SK-N-SH (cell line): ENCODE data around the gene PLIN5. TPM values are rescaled to one million over a fixed set of nuclear protein-coding genes. Genes with fewer than 3 reads are reported as not detected.

Experiments
- CTCF ChIA-PET: fragments of 300-600, 350-600 bp; formaldehyde crosslinking; extraction: SDS; loops from one replicate; lab custom pipeline; 2021; lab: Yijun Ruan, JAX
- POLR2A ChIA-PET: fragments of 350-600 bp; sonication (Branson Sonifier 250); formaldehyde crosslinking; extraction: SDS; loops from one replicate; lab custom pipeline; 2020; ENCODE audit warnings: antibody characterized with exemption, inconsistent platforms; lab: Yijun Ruan, JAX
- DNase-seq: peaks from one replicate; pipeline ENCODE4 v3.0.0; 2012
- H2AFZ ChIP-seq: fragments of 200-600 bp; sonication (generic); 2 replicates; pipeline ENCODE4 v1.8.1; 2016; ENCODE audit warnings: antibody characterized with exemption, mild to moderate bottlenecking, low read depth
- H3F3A ChIP-seq: fragments of 200-600 bp; sonication (generic); replicated peaks from 2 replicates; pipeline ENCODE3; 2016; ENCODE audit warnings: antibody characterized with exemption, mild to moderate bottlenecking; ENCODE audit not compliant: insufficient read depth
- H3K27ac ChIP-seq, 2 experiments: fragments of 200-500 bp in 1 of 2; fragments of 200-600 bp in 1 of 2; sonication (Bioruptor generic) in 1 of 2; sonication (generic), shearing (Covaris generic) in 1 of 2; 2 replicates each; pipeline versions ENCODE4 v1.5.1 to v1.6.1; 2014 to 2016; ENCODE audit warnings: low read depth in 2 of 2, inconsistent platforms in 1 of 2, low read length in 1 of 2, mild to moderate bottlenecking in 1 of 2, mixed read lengths in 1 of 2
- H3K27me3 ChIP-seq: fragments of 200-600 bp; sonication (generic), shearing (Covaris generic); 2 replicates; pipeline ENCODE4 v1.6.1; 2016; ENCODE audit warnings: mixed run types; ENCODE audit not compliant: insufficient read depth
- H3K36me3 ChIP-seq, 2 experiments: fragments of 200-500 bp in 1 of 2; fragments of 200-600 bp in 1 of 2; sonication (Bioruptor generic) in 1 of 2; sonication (generic) in 1 of 2; replicated peaks in 1 of 2; 2 replicates each; pipeline versions ENCODE3 to v1.5.1; 2014 to 2016; ENCODE audit warnings: low read length in 1 of 2, mild to moderate bottlenecking in 1 of 2; ENCODE audit not compliant: insufficient read depth in 2 of 2, control insufficient read depth in 1 of 2
- H3K4me1 ChIP-seq, 2 experiments: fragments of 200-500 bp in 1 of 2; fragments of 200-600 bp in 1 of 2; sonication (Bioruptor generic) in 1 of 2; sonication (generic), shearing (Covaris generic) in 1 of 2; 2 replicates each; pipeline versions ENCODE4 v1.5.1 to v1.6.1; 2014 to 2016; ENCODE audit warnings: low read depth in 1 of 2, low read length in 1 of 2, mixed run types in 1 of 2; ENCODE audit not compliant: insufficient read depth in 2 of 2, control insufficient read depth in 1 of 2
- H3K4me2 ChIP-seq: fragments of 200-600 bp; sonication (generic), shearing (Covaris generic); 2 replicates; pipeline ENCODE4 v1.6.1; 2017; ENCODE audit warnings: mixed run types
- H3K4me3 ChIP-seq, 2 experiments: fragments of 200-500 bp in 1 of 2; fragments of 200-600 bp in 1 of 2; sonication (Bioruptor generic) in 1 of 2; sonication (generic), shearing (Covaris generic) in 1 of 2; 2 replicates each; pipeline versions ENCODE4 v1.5.1 to v1.8.1; 2014 to 2016; ENCODE audit warnings: low read depth in 2 of 2, inconsistent platforms in 1 of 2, low read length in 1 of 2, mild to moderate bottlenecking in 1 of 2, mixed read lengths in 1 of 2, moderate library complexity in 1 of 2
- H3K79me2 ChIP-seq: fragments of 200-600 bp; sonication (generic); 2 replicates; pipeline ENCODE4 v1.8.1; 2017; ENCODE audit warnings: mild to moderate bottlenecking; ENCODE audit not compliant: insufficient read depth
- H3K9ac ChIP-seq: fragments of 200-600 bp; sonication (generic); 2 replicates; pipeline ENCODE4 v1.6.1; 2017; ENCODE audit warnings: mixed run types
- H3K9me2 ChIP-seq: fragments of 200-600 bp; sonication (generic); 2 replicates; pipeline ENCODE4 v1.6.1; 2017; ENCODE audit warnings: mixed run types
- H3K9me3 ChIP-seq: fragments of 200-600 bp; sonication (generic); 2 replicates; pipeline ENCODE4 v1.6.1; 2017; ENCODE audit warnings: mixed run types, mild to moderate bottlenecking, moderate library complexity
- H4K20me1 ChIP-seq: fragments of 200-600 bp; sonication (generic); 2 replicates; pipeline ENCODE4 v1.6.1; 2017; ENCODE audit warnings: mild to moderate bottlenecking, mixed run types; ENCODE audit not compliant: insufficient read depth
- CHD2 ChIP-seq: fragments of 150-350 bp; IDR thresholded peaks from 2 replicates; pipeline ENCODE4 v1.6.1; 2018; ENCODE audit warnings: low read length; ENCODE audit not compliant: partially characterized antibody
- ELF1 ChIP-seq: IDR thresholded peaks from 2 replicates; pipeline ENCODE4 v1.4.0; 2012
- FOXJ3 ChIP-seq: sonication (generic); formaldehyde crosslinking; IDR thresholded peaks from 2 replicates; pipeline ENCODE4 v1.5.1; 2020; ENCODE audit warnings: mild to moderate bottlenecking, missing genetic modification reagents
- MEF2A ChIP-seq: IDR thresholded peaks from 2 replicates; pipeline ENCODE4 v1.4.0; 2012; ENCODE audit warnings: low read depth, borderline replicate concordance
- MXI1 ChIP-seq: IDR thresholded peaks from 2 replicates; pipeline ENCODE4 v1.6.1; 2012; ENCODE audit warnings: mild to moderate bottlenecking, low read depth, low read length, improper control_type of control experiment
- NRF1 ChIP-seq: IDR thresholded peaks from 2 replicates; pipeline ENCODE4 v1.6.1; 2012; ENCODE audit warnings: low read depth, mild to moderate bottlenecking, low read length
- POLR2AphosphoS5 ChIP-seq: IDR thresholded peaks from 2 replicates; pipeline ENCODE4 v1.6.1; 2012; ENCODE audit warnings: low read depth, low read length
- RFX5 ChIP-seq: IDR thresholded peaks from 2 replicates; pipeline ENCODE4 v1.6.1; 2012; ENCODE audit warnings: mild to moderate bottlenecking, improper control_type of control experiment, low read length
- TAF1 ChIP-seq: IDR thresholded peaks from 2 replicates; pipeline ENCODE4 v1.6.1; 2012; ENCODE audit warnings: low read depth, mild to moderate bottlenecking, low read length, moderate library complexity, borderline replicate concordance
- TEAD4 ChIP-seq: IDR thresholded peaks from 2 replicates; pipeline ENCODE4 v1.4.0; 2012; ENCODE audit warnings: mild to moderate bottlenecking, borderline replicate concordance; ENCODE audit not compliant: insufficient read depth
- YY1 ChIP-seq: IDR thresholded peaks from 2 replicates; pipeline ENCODE4 v1.4.0; 2012; ENCODE audit warnings: low read depth, mild to moderate bottlenecking
- WGBS: methylation state at CpG from one replicate; pipeline ENCODE4 v1.1.6; 2017; ENCODE audit warnings: low lambda C conversion rate; 5-methylcytosine and 5-hydroxymethylcytosine counted together
- polyA plus RNA-seq, 3 experiments: library from polyadenylated mRNA; depleted of rRNA; stranded (reverse); fragments of >200 nt; gene quantifications; 2 replicates each; pipeline ENCODE4 v1.2.3, GENCODE V29; 2012
- TF ChIP-seq, protein P1 (sequence below): IDR thresholded peaks from 2 replicates; pipeline ENCODE4 v1.4.0; 2012; ENCODE audit warnings: low read depth, borderline replicate concordance
- TF ChIP-seq, protein P2 (sequence below): IDR thresholded peaks from 2 replicates; pipeline ENCODE4 v1.4.0; 2012; ENCODE audit warnings: low read depth, borderline replicate concordance
- TF ChIP-seq, protein P3 (sequence below): IDR thresholded peaks from 2 replicates; pipeline ENCODE4 v1.4.0; 2012; ENCODE audit warnings: low read depth
- TF ChIP-seq, protein P4 (sequence below): IDR thresholded peaks from 2 replicates; pipeline ENCODE4 v1.6.1; 2012; ENCODE audit warnings: mild to moderate bottlenecking, low read depth, low read length, moderate library complexity

The PLIN5 gene
- polyA plus RNA-seq, 1 of the 3 experiments (the other 2 are of a cell fraction) = 0.59 TPM

DNA sequence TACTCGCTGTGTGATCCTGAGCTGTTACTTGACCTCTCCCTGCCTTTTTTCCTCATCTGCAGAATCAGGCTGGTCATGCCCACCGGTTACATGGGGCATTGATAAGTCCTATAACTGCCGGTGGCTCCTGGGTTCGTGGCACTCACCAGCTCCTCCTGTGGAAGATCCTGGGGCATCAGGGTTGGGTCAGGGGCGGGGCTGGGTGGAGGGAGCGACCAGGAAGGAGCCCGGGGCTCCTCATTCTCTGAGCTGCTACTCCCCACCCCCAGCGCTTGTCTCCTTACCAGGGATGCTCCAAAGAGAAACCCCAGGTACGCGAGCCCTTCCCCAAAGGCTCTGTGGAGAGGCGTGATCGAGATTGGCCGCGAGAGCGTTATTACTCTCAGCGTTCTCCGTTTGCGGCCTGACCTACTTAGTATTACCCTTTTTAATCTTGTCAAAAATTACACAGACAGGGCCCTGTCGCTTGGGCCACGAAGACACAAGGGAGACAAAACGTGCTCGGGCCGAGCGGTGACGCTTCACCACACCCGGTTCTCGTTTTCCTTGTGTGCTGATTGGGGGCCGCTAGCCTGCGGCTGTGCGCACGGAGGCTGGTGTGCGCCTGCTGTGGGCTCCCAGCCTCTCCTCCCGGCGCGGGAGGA lies 52.2 kb downstream of the PLIN5 start:
- H3K27ac ChIP-seq = no peak overlapping the region
- no peak for DNase-seq
- WGBS = 95% methylated on average over 26 of the region's 35 CpGs
- H3F3A ChIP-seq = no peaks in the 10 kb centered on the region
- H3K79me2 ChIP-seq = peaks cover 22% of the 10 kb centered on the region; the same call in 1 of the 2 replicates
- H3K9me3 ChIP-seq = no peaks in the 10 kb centered on the region
- no peaks in the 10 kb centered on the region for H4K20me1 ChIP-seq
- peaks cover 1 to 3% of the 10 kb centered on the region in 2 experiments for H3K36me3 ChIP-seq
- no peak overlapping the region for H3K9ac ChIP-seq
- ChIA-PET CTCF (interaction anchor here (2.9 kb wide), 1 partner anchor 42 kb away, joined by 9 read pairs; no protein-coding TSS in a partner anchor), POLR2A (no interaction called here)
- H3K4me2 ChIP-seq = no peak overlapping the region
- H3K4me3 ChIP-seq = no peak overlapping the region
- TF ChIP-seq YY1 (no peak), TAF1 (no peak), POLR2AphosphoS5 (no peak), RFX5 (no peak), MXI1 (no peak), TEAD4 (no peak), NRF1 (no peak), ELF1 (no peak), CHD2 (no peak), MEF2A (no peak), FOXJ3 (CRISPR knock-in tag) (no peak)
- TF ChIP-seq, protein P1, sequence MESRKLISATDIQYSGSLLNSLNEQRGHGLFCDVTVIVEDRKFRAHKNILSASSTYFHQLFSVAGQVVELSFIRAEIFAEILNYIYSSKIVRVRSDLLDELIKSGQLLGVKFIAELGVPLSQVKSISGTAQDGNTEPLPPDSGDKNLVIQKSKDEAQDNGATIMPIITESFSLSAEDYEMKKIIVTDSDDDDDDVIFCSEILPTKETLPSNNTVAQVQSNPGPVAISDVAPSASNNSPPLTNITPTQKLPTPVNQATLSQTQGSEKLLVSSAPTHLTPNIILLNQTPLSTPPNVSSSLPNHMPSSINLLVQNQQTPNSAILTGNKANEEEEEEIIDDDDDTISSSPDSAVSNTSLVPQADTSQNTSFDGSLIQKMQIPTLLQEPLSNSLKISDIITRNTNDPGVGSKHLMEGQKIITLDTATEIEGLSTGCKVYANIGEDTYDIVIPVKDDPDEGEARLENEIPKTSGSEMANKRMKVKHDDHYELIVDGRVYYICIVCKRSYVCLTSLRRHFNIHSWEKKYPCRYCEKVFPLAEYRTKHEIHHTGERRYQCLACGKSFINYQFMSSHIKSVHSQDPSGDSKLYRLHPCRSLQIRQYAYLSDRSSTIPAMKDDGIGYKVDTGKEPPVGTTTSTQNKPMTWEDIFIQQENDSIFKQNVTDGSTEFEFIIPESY = no peak
- TF ChIP-seq, protein P2, sequence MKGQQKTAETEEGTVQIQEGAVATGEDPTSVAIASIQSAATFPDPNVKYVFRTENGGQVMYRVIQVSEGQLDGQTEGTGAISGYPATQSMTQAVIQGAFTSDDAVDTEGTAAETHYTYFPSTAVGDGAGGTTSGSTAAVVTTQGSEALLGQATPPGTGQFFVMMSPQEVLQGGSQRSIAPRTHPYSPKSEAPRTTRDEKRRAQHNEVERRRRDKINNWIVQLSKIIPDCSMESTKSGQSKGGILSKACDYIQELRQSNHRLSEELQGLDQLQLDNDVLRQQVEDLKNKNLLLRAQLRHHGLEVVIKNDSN = no peak
- TF ChIP-seq, protein P3, sequence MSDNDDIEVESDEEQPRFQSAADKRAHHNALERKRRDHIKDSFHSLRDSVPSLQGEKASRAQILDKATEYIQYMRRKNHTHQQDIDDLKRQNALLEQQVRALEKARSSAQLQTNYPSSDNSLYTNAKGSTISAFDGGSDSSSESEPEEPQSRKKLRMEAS = no peak
- TF ChIP-seq, protein P4, sequence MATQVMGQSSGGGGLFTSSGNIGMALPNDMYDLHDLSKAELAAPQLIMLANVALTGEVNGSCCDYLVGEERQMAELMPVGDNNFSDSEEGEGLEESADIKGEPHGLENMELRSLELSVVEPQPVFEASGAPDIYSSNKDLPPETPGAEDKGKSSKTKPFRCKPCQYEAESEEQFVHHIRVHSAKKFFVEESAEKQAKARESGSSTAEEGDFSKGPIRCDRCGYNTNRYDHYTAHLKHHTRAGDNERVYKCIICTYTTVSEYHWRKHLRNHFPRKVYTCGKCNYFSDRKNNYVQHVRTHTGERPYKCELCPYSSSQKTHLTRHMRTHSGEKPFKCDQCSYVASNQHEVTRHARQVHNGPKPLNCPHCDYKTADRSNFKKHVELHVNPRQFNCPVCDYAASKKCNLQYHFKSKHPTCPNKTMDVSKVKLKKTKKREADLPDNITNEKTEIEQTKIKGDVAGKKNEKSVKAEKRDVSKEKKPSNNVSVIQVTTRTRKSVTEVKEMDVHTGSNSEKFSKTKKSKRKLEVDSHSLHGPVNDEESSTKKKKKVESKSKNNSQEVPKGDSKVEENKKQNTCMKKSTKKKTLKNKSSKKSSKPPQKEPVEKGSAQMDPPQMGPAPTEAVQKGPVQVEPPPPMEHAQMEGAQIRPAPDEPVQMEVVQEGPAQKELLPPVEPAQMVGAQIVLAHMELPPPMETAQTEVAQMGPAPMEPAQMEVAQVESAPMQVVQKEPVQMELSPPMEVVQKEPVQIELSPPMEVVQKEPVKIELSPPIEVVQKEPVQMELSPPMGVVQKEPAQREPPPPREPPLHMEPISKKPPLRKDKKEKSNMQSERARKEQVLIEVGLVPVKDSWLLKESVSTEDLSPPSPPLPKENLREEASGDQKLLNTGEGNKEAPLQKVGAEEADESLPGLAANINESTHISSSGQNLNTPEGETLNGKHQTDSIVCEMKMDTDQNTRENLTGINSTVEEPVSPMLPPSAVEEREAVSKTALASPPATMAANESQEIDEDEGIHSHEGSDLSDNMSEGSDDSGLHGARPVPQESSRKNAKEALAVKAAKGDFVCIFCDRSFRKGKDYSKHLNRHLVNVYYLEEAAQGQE = no peak
- H2AFZ ChIP-seq = no peak overlapping the region
- no peaks in the 10 kb centered on the region for H3K27me3 ChIP-seq
- no peaks in the 10 kb centered on the region for H3K4me1 ChIP-seq
- no peaks in the 10 kb centered on the region for H3K9me2 ChIP-seq
